Measurements from ENCODE around the gene LPP. TPM values are rescaled to one million over a fixed set of nuclear protein-coding genes. Genes with fewer than 3 reads are reported as not detected.

Gene LPP
- total RNA-seq, 1 experiment from 2014 or later, result 54.0 TPM

GRCh38 chr3:188156056-188156455 is 2.1 kb downstream of the LPP start:
- ATAC-seq (no peak), DNase-seq (ENCODE audit: low read depth, low spot score) (no peak)
- BruUV-seq (replicated peaks), result no TSS peak
- RAD21 ChIA-PET (ENCODE audit: low non-redundant PET in 1 of 2, low total read pairs in 2 of 2, uncharacterized antibody in 2 of 2, unreplicated experiment in 2 of 2), result no interaction called here
- no peak overlapping the region for H3K4me3 ChIP-seq (replicated peaks in 1 of 2; ENCODE audit: low read depth in 1 of 2, low read length in 2 of 2)
- no peak overlapping the region for H3K4me2 ChIP-seq (ENCODE audit: low read length)
- TF ChIP-seq SRF (IDR thresholded peaks at IDR 0.05; ENCODE audit: low read depth) (no peak), YY1 (IDR thresholded peaks at IDR 0.05; ENCODE audit: extremely low read depth, insufficient replicate concordance, low read depth, low read length) (no peak), ZBTB33 (IDR thresholded peaks at IDR 0.05; ENCODE audit: extremely low read depth, insufficient replicate concordance, low read length) (no peak), EZH2phosphoT487 (IDR thresholded peaks at IDR 0.05; ENCODE audit: borderline replicate concordance) (no peak), POLR2AphosphoS5 (IDR thresholded peaks at IDR 0.05; ENCODE audit: low read depth, low read length) (no peak), SP1 (IDR thresholded peaks at IDR 0.05; ENCODE audit: low read depth) (no peak), RAD21 (IDR thresholded peaks at IDR 0.05; ENCODE audit: low read depth) (no peak), EGR1 (IDR thresholded peaks at IDR 0.05; ENCODE audit: low read depth) (no peak), ZFX (IDR thresholded peaks at IDR 0.05) (no peak), ATF3 (IDR thresholded peaks at IDR 0.05) (no peak), CEBPB (IDR thresholded peaks at IDR 0.05; ENCODE audit: low read depth) (no peak), CBX3 (IDR thresholded peaks at IDR 0.05; ENCODE audit: low read depth) (no peak), EZH2 (IDR thresholded peaks at IDR 0.05) (no peak)
- no peaks in the 10 kb centered on the region for H3K27me3 ChIP-seq (ENCODE audit: insufficient read depth, low read length)
- CTCF ChIA-PET, result no interaction called here
- H3K4me1 ChIP-seq (ENCODE audit: control insufficient read depth in 1 of 2, insufficient read depth in 2 of 2, low read length in 2 of 2), result peaks cover 13 to 42% of the 10 kb centered on the region in 2 experiments
- H4K20me1 ChIP-seq (ENCODE audit: insufficient read depth), result no peaks in the 10 kb centered on the region
- intact Hi-C loops (cut with micrococcal nuclease), result no loop called here
- POLR2A ChIA-PET, result no interaction called here
- no peaks in the 10 kb centered on the region for H3K9me3 ChIP-seq (ENCODE audit: control insufficient read depth in 1 of 2, insufficient read depth in 1 of 2, low read depth in 1 of 2, low read length in 2 of 2)
- no peak overlapping the region for H2AFZ ChIP-seq (ENCODE audit: low read depth, low read length, poor library complexity, severe bottlenecking)
- H3K79me2 ChIP-seq (ENCODE audit: insufficient read depth, low read length), result peaks cover 60% of the 10 kb centered on the region
- H3K9me2 ChIP-seq (ENCODE audit: insufficient read depth), result no peaks in the 10 kb centered on the region
- no peaks in the 10 kb centered on the region for H3K36me3 ChIP-seq (ENCODE audit: control insufficient read depth in 1 of 2, insufficient read depth in 2 of 2, low read length in 2 of 2)
- no peak overlapping the region for H3K27ac ChIP-seq (ENCODE audit: low read depth, low read length)
- no peak overlapping the region for H3K9ac ChIP-seq (ENCODE audit: low read length)
